GM12878 (cell line): ENCODE data around the gene PRPF40B. TPM values are rescaled to one million over a fixed set of nuclear protein-coding genes. Genes with fewer than 3 reads are reported as not detected.

Experiments used
- ATAC-seq: fragments of 200-7000 bp; cut with Tn5 transposase; 3 replicates; pipeline ENCODE4 v1.9.1; 2020; ENCODE audit warnings: mild to moderate bottlenecking, moderate library complexity
- BruUV-seq: library from RNA; stranded (reverse); fragments of 400-500 nt; replicated peaks from 2 replicates; lab custom pipeline; 2021; lab: Mats Ljungman, UMichigan
- CTCF ChIA-PET: fragments of 300-600 bp; sonication (Branson Sonifier 250); formaldehyde crosslinking; extraction: SDS; loops from one replicate; lab custom pipeline; 2021; ENCODE audit warnings: inconsistent platforms; lab: Yijun Ruan, JAX
- POLR2A ChIA-PET: fragments of 350-600 bp; formaldehyde crosslinking; extraction: SDS; loops from one replicate; lab custom pipeline; 2021; ENCODE audit warnings: inconsistent platforms; lab: Charles Lee
- RAD21 ChIA-PET: fragments of 300-600 bp; sonication (Branson Sonifier 250); formaldehyde crosslinking; loops from one replicate; lab custom pipeline; 2023; ENCODE audit warnings: antibody characterized with exemption; ENCODE audit not compliant: unreplicated experiment; lab: Charles Lee
- SMC1A ChIA-PET: fragments of 300-600 bp; sonication (Branson Sonifier 250); formaldehyde crosslinking; loops from one replicate; lab custom pipeline; 2023; ENCODE audit not compliant: unreplicated experiment, uncharacterized antibody; lab: Charles Lee
- DNase-seq: peaks from one replicate; pipeline ENCODE4 v3.0.0-alpha.2; 2011; ENCODE audit warnings: low read depth, low spot score
- FAIRE-seq: peaks from 3 replicates; lab custom pipeline; 2011; peaks lifted over from hg19 to GRCh38; lab: Jason Lieb, UNC
- H2AFZ ChIP-seq: 2 replicates; pipeline ENCODE4 v1.6.0; 2011; ENCODE audit warnings: low read depth, low read length, control low read depth; ENCODE audit not compliant: control insufficient read depth
- H3K27ac ChIP-seq: 2 replicates; pipeline ENCODE4 v1.5.1; 2011; ENCODE audit warnings: control low read depth; ENCODE audit not compliant: control insufficient read depth, insufficient read depth
- H3K27me3 ChIP-seq, 2 experiments: replicated peaks in 1 of 2; 2 replicates each; pipeline versions ENCODE4 v1.6.0 to v1.6.1; 2011; ENCODE audit warnings: low read length in 1 of 2; ENCODE audit not compliant: control insufficient read depth in 2 of 2, insufficient read depth in 2 of 2
- H3K36me3 ChIP-seq, 2 experiments: 2 replicates each; pipeline ENCODE4 v1.5.1; 2011; ENCODE audit warnings: low read length in 1 of 2; ENCODE audit not compliant: control insufficient read depth in 2 of 2, insufficient read depth in 2 of 2
- H3K4me1 ChIP-seq: 2 replicates; pipeline ENCODE4 v1.6.1; 2011; ENCODE audit warnings: mild to moderate bottlenecking, low read length, moderate library complexity, mixed read lengths; ENCODE audit not compliant: control insufficient read depth, insufficient read depth
- H3K4me2 ChIP-seq: 2 replicates; pipeline ENCODE4 v1.6.0; 2011; ENCODE audit warnings: control low read depth; ENCODE audit not compliant: control insufficient read depth, insufficient read depth
- H3K4me3 ChIP-seq: fragments of 200-600 bp; sonication (generic); 2 replicates; pipeline ENCODE4 v1.5.1; 2016
- H3K79me2 ChIP-seq: 2 replicates; pipeline ENCODE4 v1.6.0; 2011; ENCODE audit warnings: low read length; ENCODE audit not compliant: control insufficient read depth, insufficient read depth
- H3K9ac ChIP-seq: 2 replicates; pipeline ENCODE4 v1.8.0; 2011; ENCODE audit warnings: low read length, control low read depth, mixed read lengths; ENCODE audit not compliant: control insufficient read depth, insufficient read depth
- H3K9me3 ChIP-seq: replicated peaks from 3 replicates; pipeline ENCODE4 v1.5.1; 2011; ENCODE audit warnings: mild to moderate bottlenecking, low read length; ENCODE audit not compliant: control insufficient read depth, insufficient read depth
- H4K20me1 ChIP-seq: 2 replicates; pipeline ENCODE4 v1.6.0; 2011; ENCODE audit not compliant: control insufficient read depth, insufficient read depth
- BHLHE40 ChIP-seq, 2 experiments: fragments of 450-650 bp in 1 of 2; IDR thresholded peaks; 2 replicates each; pipeline ENCODE4 v1.6.1; 2011 to 2017; ENCODE audit warnings: low read depth in 2 of 2, borderline replicate concordance in 1 of 2, improper control_type of control experiment in 1 of 2, low read length in 1 of 2, mild to moderate bottlenecking in 1 of 2
- EED ChIP-seq: sonication (generic); IDR thresholded peaks from 2 replicates; pipeline ENCODE4 v1.6.1; 2016; ENCODE audit warnings: antibody characterized with exemption, low read depth
- EZH2 ChIP-seq: IDR thresholded peaks from 2 replicates; pipeline ENCODE4 v1.6.1; 2012; ENCODE audit warnings: low read depth, mild to moderate bottlenecking, control low read depth, inconsistent platforms, low read length, borderline replicate concordance; ENCODE audit not compliant: control insufficient read depth
- JUND ChIP-seq: IDR thresholded peaks from 2 replicates; pipeline ENCODE4 v1.6.1; 2012; ENCODE audit warnings: low read depth, mild to moderate bottlenecking, low read length, improper control_type of control experiment, moderate library complexity
- NFIC ChIP-seq: IDR thresholded peaks from 2 replicates; pipeline ENCODE4 v1.6.1; 2012; ENCODE audit warnings: low read depth, mild to moderate bottlenecking, inconsistent platforms, low read length, moderate library complexity
- NFXL1 ChIP-seq: fragments of 450-650 bp; IDR thresholded peaks from 2 replicates; pipeline ENCODE4 v1.6.1; 2017; ENCODE audit warnings: antibody characterized with exemption, mild to moderate bottlenecking, borderline replicate concordance
- RBBP5 ChIP-seq: fragments of 200-600 bp; sonication (generic); conservative IDR thresholded peaks from 2 replicates; pipeline ENCODE4 v1.6.1; 2016
- SUPT20H ChIP-seq: IDR thresholded peaks from 2 replicates; pipeline ENCODE4 v1.6.1; 2011; ENCODE audit warnings: low read depth, mild to moderate bottlenecking, low read length, moderate library complexity, borderline replicate concordance; ENCODE audit not compliant: control insufficient read depth
- ZNF384 ChIP-seq: IDR thresholded peaks from 2 replicates; pipeline ENCODE4 v1.6.1; 2012; ENCODE audit warnings: low read depth, mild to moderate bottlenecking, low read length, improper control_type of control experiment, borderline replicate concordance
- ZNF622 ChIP-seq: fragments of 450-650 bp; IDR thresholded peaks from 2 replicates; pipeline ENCODE4 v1.6.1; 2017; ENCODE audit warnings: mild to moderate bottlenecking, inconsistent platforms
- WGBS: methylation state at CpG from one replicate; pipeline ENCODE4 v1.1.6; 2016; ENCODE audit warnings: low lambda C conversion rate; ENCODE audit not compliant: insufficient replicate concordance, insufficient coverage; ENCODE audit errors: missing lambda C conversion rate; 5-methylcytosine and 5-hydroxymethylcytosine counted together
- in situ Hi-C: fragments of 300-500 bp; cut with MboI; formaldehyde crosslinking; loops from 9 replicates; pipeline ENCODE4 v1.14.3; 2018; ENCODE audit warnings: mixed read lengths
- intact Hi-C: fragments of 100-400 bp; cut with micrococcal nuclease; formaldehyde crosslinking; loops from one replicate; pipeline ENCODE4 v1.14.2; 2022; ENCODE audit not compliant: unreplicated experiment
- polyA plus RNA-seq, 11 experiments: library from polyadenylated mRNA; depleted of rRNA in 4 of 11; unstranded in 6 of 11; stranded (reverse) in 5 of 11; fragments of >200 nt; fragmentation: Nextera tagmentation in 4 of 11; fragmentation: Illumina TruSeq in 1 of 11; extraction: Ambion mirVana in 4 of 11; extraction: Trizol in 1 of 11; gene quantifications; 1 replicate in 1 of 11; 2 replicates in 10 of 11; pipeline versions ENCODE4 v1.2.1 to v1.2.3, GENCODE V29; 2011 to 2016; ENCODE audit warnings: inconsistent platforms in 2 of 11, missing spikeins in 2 of 11, low read depth in 1 of 11
- total RNA-seq, 4 experiments: library from RNA; depleted of rRNA in 3 of 4; stranded (reverse); fragments of >200 nt in 3 of 4; fragmentation: Illumina TruSeq in 1 of 4; extraction: Trizol in 1 of 4; gene quantifications; 2 replicates each; pipeline versions ENCODE4 v1.2.1 to v1.2.3, GENCODE V29; 2013 to 2021
- TF ChIP-seq, protein P1 (sequence below): fragments of 450-650 bp; IDR thresholded peaks from 2 replicates; pipeline ENCODE4 v1.6.1; 2018; ENCODE audit warnings: borderline replicate concordance, mild to moderate bottlenecking; ENCODE audit not compliant: partially characterized antibody
- TF ChIP-seq, protein P2 (sequence below): IDR thresholded peaks from 2 replicates; pipeline ENCODE4 v1.6.1; 2012; ENCODE audit warnings: low read length, inconsistent platforms

PRPF40B gene
- total and polyA plus RNA-seq, 10 of the 15 experiments (the other 5 are each of a cell fraction or from before 2014, with no cell fraction given) = 0.31 to 17.9 (median 7.3) TPM

GRCh38 chr12:49588281-49588680, 35.1 kb upstream of the PRPF40B start (continued):
- TF ChIP-seq SUPT20H (no peak), BHLHE40 (IDR thresholded peaks at IDR 0.05; ENCODE audit: borderline replicate concordance in 1 of 2, low read depth in 2 of 2, low read length in 1 of 2) (no peak)

GRCh38 chr12:49588721-49589516, 34.4 kb upstream of the PRPF40B start:
- FAIRE-seq = no peak
- ChIA-PET POLR2A (interaction anchor here (0.6 kb wide), 1 partner anchor 152 kb away, joined by 4 read pairs; no protein-coding TSS in a partner anchor), RAD21 (no interaction called here), SMC1A (interaction anchor here (0.6 kb wide), 1 partner anchor 63 kb away, joined by 3 read pairs; no protein-coding TSS in a partner anchor), CTCF (interaction anchor here (0.6 to 2.0 kb wide), 5 partner anchors 8 to 454 kb away, joined by 3 to 8 read pairs (median 3); no protein-coding TSS in a partner anchor)
- DNase-seq = no peak
- no peak overlapping the region for H3K9ac ChIP-seq
- TF ChIP-seq, protein P1, sequence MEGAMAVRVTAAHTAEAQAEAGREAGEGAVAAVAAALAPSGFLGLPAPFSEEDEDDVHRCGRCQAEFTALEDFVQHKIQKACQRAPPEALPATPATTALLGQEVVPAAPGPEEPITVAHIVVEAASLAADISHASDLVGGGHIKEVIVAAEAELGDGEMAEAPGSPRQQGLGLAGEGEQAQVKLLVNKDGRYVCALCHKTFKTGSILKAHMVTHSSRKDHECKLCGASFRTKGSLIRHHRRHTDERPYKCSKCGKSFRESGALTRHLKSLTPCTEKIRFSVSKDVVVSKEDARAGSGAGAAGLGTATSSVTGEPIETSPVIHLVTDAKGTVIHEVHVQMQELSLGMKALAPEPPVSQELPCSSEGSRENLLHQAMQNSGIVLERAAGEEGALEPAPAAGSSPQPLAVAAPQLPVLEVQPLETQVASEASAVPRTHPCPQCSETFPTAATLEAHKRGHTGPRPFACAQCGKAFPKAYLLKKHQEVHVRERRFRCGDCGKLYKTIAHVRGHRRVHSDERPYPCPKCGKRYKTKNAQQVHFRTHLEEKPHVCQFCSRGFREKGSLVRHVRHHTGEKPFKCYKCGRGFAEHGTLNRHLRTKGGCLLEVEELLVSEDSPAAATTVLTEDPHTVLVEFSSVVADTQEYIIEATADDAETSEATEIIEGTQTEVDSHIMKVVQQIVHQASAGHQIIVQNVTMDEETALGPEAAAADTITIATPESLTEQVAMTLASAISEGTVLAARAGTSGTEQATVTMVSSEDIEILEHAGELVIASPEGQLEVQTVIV = no peak
- TF ChIP-seq, protein P2, sequence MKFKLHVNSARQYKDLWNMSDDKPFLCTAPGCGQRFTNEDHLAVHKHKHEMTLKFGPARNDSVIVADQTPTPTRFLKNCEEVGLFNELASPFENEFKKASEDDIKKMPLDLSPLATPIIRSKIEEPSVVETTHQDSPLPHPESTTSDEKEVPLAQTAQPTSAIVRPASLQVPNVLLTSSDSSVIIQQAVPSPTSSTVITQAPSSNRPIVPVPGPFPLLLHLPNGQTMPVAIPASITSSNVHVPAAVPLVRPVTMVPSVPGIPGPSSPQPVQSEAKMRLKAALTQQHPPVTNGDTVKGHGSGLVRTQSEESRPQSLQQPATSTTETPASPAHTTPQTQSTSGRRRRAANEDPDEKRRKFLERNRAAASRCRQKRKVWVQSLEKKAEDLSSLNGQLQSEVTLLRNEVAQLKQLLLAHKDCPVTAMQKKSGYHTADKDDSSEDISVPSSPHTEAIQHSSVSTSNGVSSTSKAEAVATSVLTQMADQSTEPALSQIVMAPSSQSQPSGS = no peak
- TF ChIP-seq JUND (no peak), NFIC (no peak), RBBP5 (no peak), ZNF384 (no peak), ZNF622 (no peak), NFXL1 (no peak), EED (no peak), EZH2 (no peak)
- no peak overlapping the region for H3K4me2 ChIP-seq
- no peak overlapping the region for H2AFZ ChIP-seq
- peaks cover 2% of the 10 kb centered on the region; the same call in 1 of the 3 replicates for H3K9me3 ChIP-seq
- no peak overlapping the region for H3K27ac ChIP-seq
- in situ Hi-C loops (no loop called here), intact Hi-C loops (no loop called here)
- no TSS peak for BruUV-seq
- WGBS = 95% methylated on average over 4 of the region's 4 CpGs
- H3K4me1 ChIP-seq = no peaks in the 10 kb centered on the region
- no peaks in the 10 kb centered on the region for H4K20me1 ChIP-seq
- no peak overlapping the region for H3K4me3 ChIP-seq
- no peak for ATAC-seq
- H3K36me3 ChIP-seq = peaks cover 1 to 4% of the 10 kb centered on the region in 2 experiments; a peak in 3 of 4 replicates
- no peaks in the 10 kb centered on the region for H3K79me2 ChIP-seq
- no peaks in the 10 kb centered on the region for H3K27me3 ChIP-seq
